Stimulated activated effector memory CD8-positive, alpha-beta T cell treated with anti-CD3 and anti-CD28 coated beads, Interleukin-12 subunit alpha, Interleukin-12 subunit beta, amount 100 ng/mL, for 72 hours (primary cell): Measurements from ENCODE around the gene PLD5.
"Not testable (repeated sequence)": the region's sequence is repeated elsewhere in the genome, so short reads cannot be mapped to it uniquely, and the experiment has no call there.

Experiments used
- ATAC-seq: fragments of 150-1000 bp; cut with Tn5 transposase; 2 replicates; pipeline ENCODE4 v1.10.0; 2021
- DNase-seq, 2 donors: peaks; one replicate each; pipeline ENCODE4 v3.0.0; 2021 to 2022; ENCODE audit warnings: low spot score in 2 of 2
- H3K27ac Mint-ChIP-seq: one replicate; pipeline ENCODE4 v1.8.0; 2022; ENCODE audit warnings: mild to moderate bottlenecking, mixed read lengths
- H3K36me3 Mint-ChIP-seq: one replicate; pipeline ENCODE4 v1.8.0; 2022; ENCODE audit warnings: mild to moderate bottlenecking, mixed read lengths
- H3K4me1 Mint-ChIP-seq: one replicate; pipeline ENCODE4 v1.8.0; 2022; ENCODE audit warnings: mixed read lengths
- H3K4me3 Mint-ChIP-seq: one replicate; pipeline ENCODE4 v1.8.0; 2022; ENCODE audit warnings: mild to moderate bottlenecking, mixed read lengths
- H3K9me3 Mint-ChIP-seq: one replicate; pipeline ENCODE4 v1.8.0; 2022; ENCODE audit warnings: mixed read lengths

The PLD5 gene

GRCh38 chr1:242523719-242524570 lies 552 bp downstream of the PLD5 start:
- Mint-ChIP-seq H3K27ac (no peak overlapping the region), H3K36me3 (no peaks in the 10 kb centered on the region), H3K4me1 (peaks cover 18% of the 10 kb centered on the region), H3K9me3 (no peaks in the 10 kb centered on the region), H3K4me3 (no peak overlapping the region)
- ATAC-seq, result no peak
- DNase-seq, result no peak

- ATAC-seq, result no peak
- Mint-ChIP-seq H3K4me3 (no peak overlapping the region), H3K4me1 (peaks cover 18% of the 10 kb centered on the region), H3K9me3 (no peaks in the 10 kb centered on the region), H3K27ac (no peak overlapping the region), H3K36me3 (no peaks in the 10 kb centered on the region)
- DNase-seq, result no peak
Measured at GRCh38 chr1:242522996-242523718, 1.3 kb downstream of the PLD5 start.

GRCh38 chr1:242522304-242522945 lies 2.1 kb downstream of the PLD5 start:
- Mint-ChIP-seq H3K4me1 (peaks cover 18% of the 10 kb centered on the region), H3K36me3 (no peaks in the 10 kb centered on the region), H3K9me3 (no peaks in the 10 kb centered on the region), H3K4me3 (no peak overlapping the region), H3K27ac (no peak overlapping the region)
- no peak for DNase-seq
- ATAC-seq, result peak; percentile 81

- Mint-ChIP-seq H3K9me3 (no peaks in the 10 kb centered on the region), H3K4me1 (no peaks in the 10 kb centered on the region), H3K27ac (no peak overlapping the region), H3K4me3 (no peak overlapping the region), H3K36me3 (no peaks in the 10 kb centered on the region)
- DNase-seq, result no peak
- ATAC-seq, result no peak
Measured at GRCh38 chr1:242515555-242515954, 8.9 kb downstream of the PLD5 start.

GRCh38 chr1:242506724-242507123 lies 17.8 kb downstream of the PLD5 start:
- ATAC-seq (no peak), DNase-seq (no peak)
- Mint-ChIP-seq H3K36me3 (no peaks in the 10 kb centered on the region), H3K9me3 (no peaks in the 10 kb centered on the region), H3K4me3 (no peak overlapping the region), H3K27ac (no peak overlapping the region), H3K4me1 (no peaks in the 10 kb centered on the region)

GRCh38 chr1:242489545-242489944 lies 35.0 kb downstream of the PLD5 start:
- Mint-ChIP-seq H3K27ac (no peak overlapping the region), H3K4me1 (no peaks in the 10 kb centered on the region), H3K4me3 (no peak overlapping the region), H3K9me3 (peaks cover 5% of the 10 kb centered on the region), H3K36me3 (no peaks in the 10 kb centered on the region)
- DNase-seq, result no peak
- no peak for ATAC-seq

GRCh38 chr1:242477944-242478343 lies 46.6 kb downstream of the PLD5 start:
- Mint-ChIP-seq H3K9me3 (no peaks in the 10 kb centered on the region), H3K4me3 (no peak overlapping the region)

GRCh38 chr1:242470774-242471173 lies 53.7 kb downstream of the PLD5 start:
- DNase-seq, result no peak
- no peaks in the 10 kb centered on the region for H3K9me3 Mint-ChIP-seq
- H3K4me3 Mint-ChIP-seq, result no peak overlapping the region
- peak; percentile 45 for ATAC-seq
- H3K36me3 Mint-ChIP-seq, result no peaks in the 10 kb centered on the region
- H3K4me1 Mint-ChIP-seq, result no peaks in the 10 kb centered on the region
- H3K27ac Mint-ChIP-seq, result no peak overlapping the region

More at GRCh38 chr1:242477944-242478343, 46.6 kb downstream of the PLD5 start:
- no peak overlapping the region for H3K27ac Mint-ChIP-seq
- no peaks in the 10 kb centered on the region for H3K36me3 Mint-ChIP-seq
- ATAC-seq (no peak), DNase-seq (no peak)
- H3K4me1 Mint-ChIP-seq, result no peaks in the 10 kb centered on the region

GRCh38 chr1:242468784-242469183 lies 55.7 kb downstream of the PLD5 start:
- no peak overlapping the region for H3K4me3 Mint-ChIP-seq
- no peak overlapping the region for H3K27ac Mint-ChIP-seq
- no peak for ATAC-seq

GRCh38 chr1:242467556-242468145 lies 56.8 kb downstream of the PLD5 start:
- no peaks in the 10 kb centered on the region for H3K9me3 Mint-ChIP-seq
- no peaks in the 10 kb centered on the region for H3K4me1 Mint-ChIP-seq
- H3K27ac Mint-ChIP-seq, result no peak overlapping the region
- H3K36me3 Mint-ChIP-seq, result no peaks in the 10 kb centered on the region
- peak; percentile 43 for ATAC-seq
- DNase-seq, result no peak
- H3K4me3 Mint-ChIP-seq, result no peak overlapping the region

More at GRCh38 chr1:242468784-242469183, 55.7 kb downstream of the PLD5 start:
- Mint-ChIP-seq H3K9me3 (no peaks in the 10 kb centered on the region), H3K36me3 (no peaks in the 10 kb centered on the region), H3K4me1 (no peaks in the 10 kb centered on the region)
- DNase-seq, result no peak

- no peaks in the 10 kb centered on the region for H3K9me3 Mint-ChIP-seq
- no peak overlapping the region for H3K4me3 Mint-ChIP-seq
- H3K4me1 Mint-ChIP-seq, result no peaks in the 10 kb centered on the region
- ATAC-seq, result no peak
- no peaks in the 10 kb centered on the region for H3K36me3 Mint-ChIP-seq
- no peak for DNase-seq
- H3K27ac Mint-ChIP-seq, result no peak overlapping the region
Measured at GRCh38 chr1:242462867-242463266, 61.6 kb downstream of the PLD5 start.

- H3K36me3 Mint-ChIP-seq, DNase-seq, H3K4me3 Mint-ChIP-seq, H3K4me1 Mint-ChIP-seq, ATAC-seq, H3K9me3 Mint-ChIP-seq, H3K27ac Mint-ChIP-seq: not testable (repeated sequence)
Measured at GRCh38 chr1:242459740-242460139, 64.8 kb downstream of the PLD5 start.

- Mint-ChIP-seq H3K27ac (no peak overlapping the region), H3K9me3 (no peaks in the 10 kb centered on the region), H3K4me3 (no peak overlapping the region), H3K4me1 (no peaks in the 10 kb centered on the region), H3K36me3 (no peaks in the 10 kb centered on the region)
- DNase-seq (no peak), ATAC-seq (no peak)
Measured at GRCh38 chr1:242456726-242457269, 67.7 kb downstream of the PLD5 start.

GRCh38 chr1:242455052-242455361 lies 69.5 kb downstream of the PLD5 start:
- H3K27ac Mint-ChIP-seq, result no peak overlapping the region
- no peaks in the 10 kb centered on the region for H3K4me1 Mint-ChIP-seq
- H3K9me3 Mint-ChIP-seq, result no peaks in the 10 kb centered on the region
- no peak for ATAC-seq
- DNase-seq, result no peak
- no peak overlapping the region for H3K4me3 Mint-ChIP-seq
- H3K36me3 Mint-ChIP-seq, result no peaks in the 10 kb centered on the region
